Effector memory CD4-positive, alpha-beta T cell (primary cell): Measurements from ENCODE around the gene KRT36.

ENCODE experiments used
- DNase-seq, 3 donors: peaks; one replicate each; pipeline ENCODE4 v3.0.0-alpha.2; 2020
- H3K27ac ChIP-seq: 2 replicates; pipeline ENCODE4 v1.7.0; 2013; ENCODE audit warnings: mild to moderate bottlenecking, low read length, moderate library complexity; ENCODE audit not compliant: insufficient read depth, poor library complexity, severe bottlenecking
- H3K27me3 ChIP-seq: replicated peaks from 2 replicates; pipeline ENCODE4 v1.7.0; 2013; ENCODE audit warnings: mild to moderate bottlenecking, low read length; ENCODE audit not compliant: insufficient read depth, control insufficient read depth, poor library complexity, severe bottlenecking
- H3K36me3 ChIP-seq: 2 replicates; pipeline ENCODE4 v1.7.0; 2013; ENCODE audit warnings: mild to moderate bottlenecking, low read length, moderate library complexity; ENCODE audit not compliant: control insufficient read depth, insufficient read depth
- H3K4me1 ChIP-seq: 2 replicates; pipeline ENCODE4 v1.7.0; 2013; ENCODE audit warnings: low read length, mild to moderate bottlenecking; ENCODE audit not compliant: control insufficient read depth, insufficient read depth, poor library complexity, severe bottlenecking
- H3K4me3 ChIP-seq: 2 replicates; pipeline ENCODE4 v1.7.0; 2013; ENCODE audit warnings: low read length, low read depth, mild to moderate bottlenecking; ENCODE audit not compliant: insufficient read depth, poor library complexity, severe bottlenecking
- H3K9me3 ChIP-seq: 2 replicates; pipeline ENCODE4 v1.7.0; 2013; ENCODE audit warnings: mild to moderate bottlenecking, low read length, moderate library complexity; ENCODE audit not compliant: control insufficient read depth
- total RNA-seq, 3 donors: gene quantifications; one replicate each; lab custom pipeline; 2026; lab: John Stamatoyannopoulos, UW

The KRT36 gene
- total RNA-seq, result 0 reads per million in 3 donors

DNA sequence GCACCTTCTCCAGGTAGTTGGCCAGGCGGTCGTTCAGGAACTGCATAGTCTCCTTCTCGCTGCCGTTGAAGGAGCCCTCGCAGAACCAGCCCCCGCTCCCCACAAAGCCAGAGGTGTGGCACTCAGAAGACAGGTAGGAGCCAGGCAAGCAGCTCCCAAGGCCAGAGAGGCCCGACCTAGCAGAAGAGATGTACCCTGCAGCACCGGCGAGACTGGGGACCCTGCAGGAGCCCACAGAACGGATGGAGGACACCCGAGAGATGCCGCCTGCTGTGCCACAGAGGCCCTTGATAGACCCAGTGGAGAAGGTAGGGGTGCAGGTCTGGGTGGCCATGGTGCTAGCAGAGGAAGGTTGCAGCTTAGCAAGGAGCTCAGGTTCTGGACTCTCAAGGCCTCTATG is at the start of gene KRT36:
KRT36 (minus strand) TSS at position 380 of the 400 bp plus-strand sequence; CDS start at position 334, 46 bp downstream.
- H3K4me3 ChIP-seq, result no peak within 1 kb of the TSS
- H3K4me1 ChIP-seq, result peaks cover 5% of the 10 kb centered on the region
- DNase-seq, result no peak
- no peaks in the 10 kb centered on the region for H3K27me3 ChIP-seq
- H3K9me3 ChIP-seq, result no peaks in the 10 kb centered on the region
- H3K27ac ChIP-seq, result no peak within 1 kb of the TSS
- H3K36me3 ChIP-seq, result no peaks in the 10 kb centered on the region

GRCh38 chr17:41539071-41539492 is 49.4 kb upstream of the KRT36 start:
- no peak overlapping the region for H3K27ac ChIP-seq
- DNase-seq, result no peak
- no peak overlapping the region for H3K4me3 ChIP-seq
- no peaks in the 10 kb centered on the region for H3K27me3 ChIP-seq
- H3K4me1 ChIP-seq, result no peaks in the 10 kb centered on the region
- no peaks in the 10 kb centered on the region for H3K36me3 ChIP-seq
- H3K9me3 ChIP-seq, result no peaks in the 10 kb centered on the region

DNA sequence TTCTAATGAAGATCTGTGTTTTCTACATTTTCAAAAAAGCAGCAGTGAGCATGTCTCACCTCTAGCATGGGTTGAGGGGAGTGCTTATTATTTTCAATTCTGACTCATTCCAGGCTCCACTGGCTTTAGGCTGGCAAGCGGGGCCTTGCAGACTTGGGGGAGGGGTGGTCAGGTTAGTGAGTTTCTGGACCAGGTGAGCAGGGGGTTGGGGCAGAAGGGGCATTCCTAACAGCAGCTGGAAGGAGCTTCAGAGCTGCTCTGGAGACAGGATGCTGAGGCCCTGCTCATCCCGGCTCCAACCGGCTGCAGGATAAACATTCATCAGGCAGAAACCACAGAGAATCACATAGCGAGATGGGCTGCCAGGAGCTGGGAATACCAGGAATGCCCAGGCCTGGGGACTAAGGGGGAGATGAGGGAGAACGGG is 48.9 kb upstream of the KRT36 start:
- DNase-seq, result no peak
- Histone ChIP-seq H3K27me3 (no peaks in the 10 kb centered on the region), H3K27ac (no peak overlapping the region), H3K4me1 (no peaks in the 10 kb centered on the region), H3K36me3 (no peaks in the 10 kb centered on the region), H3K9me3 (no peaks in the 10 kb centered on the region), H3K4me3 (no peak overlapping the region)

GRCh38 chr17:41537990-41538389 is 48.3 kb upstream of the KRT36 start:
- Histone ChIP-seq H3K4me3 (no peak overlapping the region), H3K27ac (no peak overlapping the region), H3K9me3 (no peaks in the 10 kb centered on the region), H3K27me3 (no peaks in the 10 kb centered on the region), H3K4me1 (no peaks in the 10 kb centered on the region), H3K36me3 (no peaks in the 10 kb centered on the region)
- DNase-seq, result no peak

DNA sequence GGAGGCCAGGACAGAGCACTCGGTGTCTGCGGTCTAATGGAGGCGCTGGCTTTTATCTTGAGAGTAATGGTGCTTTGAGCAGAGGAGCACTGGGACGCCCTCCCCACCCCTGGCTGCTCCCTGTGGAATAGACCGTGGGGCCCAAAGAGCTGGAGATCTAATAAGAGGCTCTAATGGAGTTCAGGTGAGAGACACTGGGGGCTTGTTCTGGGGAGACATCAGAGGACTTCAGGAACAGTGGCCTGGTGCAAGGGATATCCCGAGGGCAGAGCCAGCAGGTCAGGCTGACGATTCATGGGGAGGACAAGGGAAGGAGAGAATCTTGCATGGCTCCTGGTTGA is 47.9 kb upstream of the KRT36 start:
- no peak overlapping the region for H3K27ac ChIP-seq
- no peaks in the 10 kb centered on the region for H3K9me3 ChIP-seq
- H3K4me3 ChIP-seq, result no peak overlapping the region
- no peaks in the 10 kb centered on the region for H3K36me3 ChIP-seq
- DNase-seq, result no peak
- no peaks in the 10 kb centered on the region for H3K27me3 ChIP-seq
- H3K4me1 ChIP-seq, result no peaks in the 10 kb centered on the region

DNA sequence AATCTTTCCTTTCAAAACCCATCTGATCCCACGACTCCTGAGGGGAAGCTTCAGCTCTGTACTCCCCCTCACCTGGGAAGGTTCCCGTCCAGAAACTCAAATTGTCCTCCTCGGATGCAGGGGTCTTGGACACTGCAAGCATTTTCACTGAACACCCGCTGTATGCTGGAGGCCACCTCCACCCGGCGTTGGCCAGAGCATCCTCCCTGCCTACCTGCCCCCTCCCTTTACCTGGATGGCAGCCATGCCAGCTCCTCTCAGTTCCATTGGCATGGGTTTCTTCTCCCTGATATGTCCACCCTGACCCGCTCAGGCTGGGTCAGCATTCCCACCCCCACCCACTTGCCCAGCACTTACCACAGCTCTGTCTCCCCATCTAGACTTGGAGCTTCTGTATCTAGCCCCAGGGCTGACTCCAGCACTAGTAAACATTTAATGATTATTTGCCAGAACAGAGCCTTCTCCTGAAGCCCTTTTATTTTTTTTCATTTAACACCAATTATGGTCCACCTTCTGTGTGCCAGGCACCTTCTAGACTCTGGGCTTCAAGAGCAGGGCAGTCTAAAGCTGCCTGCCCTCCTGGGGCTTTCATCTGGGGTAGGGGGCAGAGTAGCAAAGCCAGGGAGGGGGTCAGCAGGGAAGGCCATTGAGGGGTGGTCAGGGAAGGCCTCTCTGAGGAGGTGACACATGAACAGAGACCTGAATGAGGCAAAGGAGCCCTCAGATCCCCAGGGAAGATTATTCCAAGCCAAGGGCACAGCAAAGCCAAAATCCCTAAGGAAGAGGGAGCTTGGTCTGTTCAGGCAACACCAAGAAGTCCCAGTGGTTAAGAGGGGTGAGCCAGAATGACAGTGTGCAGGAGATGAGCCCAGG is 47.3 kb upstream of the KRT36 start:
- no peaks in the 10 kb centered on the region for H3K27me3 ChIP-seq
- no peaks in the 10 kb centered on the region for H3K9me3 ChIP-seq
- no peak overlapping the region for H3K27ac ChIP-seq
- H3K4me3 ChIP-seq, result no peak overlapping the region
- H3K36me3 ChIP-seq, result no peaks in the 10 kb centered on the region
- H3K4me1 ChIP-seq, result no peaks in the 10 kb centered on the region
- no peak for DNase-seq

- Histone ChIP-seq H3K4me3 (no peak overlapping the region), H3K27ac (no peak overlapping the region), H3K36me3 (no peaks in the 10 kb centered on the region), H3K27me3 (no peaks in the 10 kb centered on the region), H3K9me3 (no peaks in the 10 kb centered on the region), H3K4me1 (no peaks in the 10 kb centered on the region)
- DNase-seq, result no peak
Observed at GRCh38 chr17:41535764-41536481, 46.2 kb upstream of the KRT36 start.

GRCh38 chr17:41534899-41535546 is 45.3 kb upstream of the KRT36 start:
- Histone ChIP-seq H3K9me3 (no peaks in the 10 kb centered on the region), H3K36me3 (no peaks in the 10 kb centered on the region), H3K27ac (no peak overlapping the region), H3K4me1 (no peaks in the 10 kb centered on the region), H3K27me3 (peaks cover 4% of the 10 kb centered on the region), H3K4me3 (no peak overlapping the region)
- DNase-seq, result no peak

DNA sequence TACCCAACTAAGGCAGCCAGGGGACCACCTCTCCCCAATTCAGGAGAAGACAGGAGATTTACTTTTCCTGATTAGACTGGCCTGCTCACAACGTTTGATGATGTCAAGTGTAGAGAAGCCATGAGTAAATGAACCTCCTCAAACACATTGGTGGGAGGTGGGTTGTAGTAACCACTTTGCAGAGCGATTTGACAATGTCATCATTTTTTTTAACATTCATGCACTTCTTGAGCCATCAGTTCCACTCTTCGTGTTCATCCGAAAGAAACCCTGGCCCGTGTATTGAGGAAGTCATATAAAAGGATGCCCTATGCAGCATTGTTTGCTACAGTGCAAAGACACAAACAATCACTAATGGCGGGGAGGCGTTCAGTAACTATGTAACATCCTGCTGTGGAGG is 43.9 kb upstream of the KRT36 start:
- DNase-seq, result no peak
- no peaks in the 10 kb centered on the region for H3K36me3 ChIP-seq
- no peak overlapping the region for H3K27ac ChIP-seq
- peaks cover 11% of the 10 kb centered on the region for H3K27me3 ChIP-seq
- no peaks in the 10 kb centered on the region for H3K4me1 ChIP-seq
- no peak overlapping the region for H3K4me3 ChIP-seq
- H3K9me3 ChIP-seq, result no peaks in the 10 kb centered on the region
